Astrocyte (in vitro differentiated cells and primary cell): ENCODE results near the gene KIF3C. TPM values are rescaled to one million over a fixed set of nuclear protein-coding genes. Genes with fewer than 3 reads are reported as not detected.
A peak's percentile ranks its signal among the peaks of the same experiment; 100 is the strongest.

Source experiments
- DNase-seq: peaks from one replicate; pipeline ENCODE4 v3.0.0-alpha.2; 2010; ENCODE audit warnings: low read depth
- FAIRE-seq: peaks from 2 replicates; lab custom pipeline; 2011; peaks lifted over from hg19 to GRCh38; lab: Jason Lieb, UNC
- H2AFZ ChIP-seq: 2 replicates; pipeline ENCODE4 v1.6.0; 2012; ENCODE audit warnings: low read depth, low read length, inconsistent platforms
- H3K27ac ChIP-seq: 2 replicates; pipeline ENCODE4 v1.5.1; 2011; ENCODE audit warnings: low read depth, low read length, inconsistent platforms
- H3K27me3 ChIP-seq: 2 replicates; pipeline ENCODE4 v1.6.0; 2011; ENCODE audit warnings: low read length, inconsistent platforms; ENCODE audit not compliant: insufficient read depth
- H3K36me3 ChIP-seq: 2 replicates; pipeline ENCODE4 v1.5.1; 2011; ENCODE audit warnings: low read length, inconsistent platforms; ENCODE audit not compliant: insufficient read depth
- H3K4me1 ChIP-seq: 2 replicates; pipeline ENCODE4 v1.5.1; 2011; ENCODE audit warnings: low read length, inconsistent platforms; ENCODE audit not compliant: insufficient read depth
- H3K4me2 ChIP-seq: 2 replicates; pipeline ENCODE4 v1.6.0; 2012; ENCODE audit warnings: low read length, inconsistent platforms
- H3K4me3 ChIP-seq: 2 replicates; pipeline ENCODE4 v1.5.1; 2011; ENCODE audit warnings: low read depth, mild to moderate bottlenecking, low read length, inconsistent platforms; ENCODE audit not compliant: insufficient read depth
- H3K79me2 ChIP-seq: 2 replicates; pipeline ENCODE4 v1.6.0; 2012; ENCODE audit warnings: mild to moderate bottlenecking, low read length, inconsistent platforms; ENCODE audit not compliant: insufficient read depth
- H3K9ac ChIP-seq: 2 replicates; pipeline ENCODE4 v1.6.0; 2012; ENCODE audit warnings: mild to moderate bottlenecking, low read length, inconsistent platforms
- H3K9me3 ChIP-seq: 2 replicates; pipeline ENCODE4 v1.5.1; 2012; ENCODE audit warnings: low read depth, mild to moderate bottlenecking, low read length, inconsistent platforms; ENCODE audit not compliant: insufficient read depth
- H4K20me1 ChIP-seq: 2 replicates; pipeline ENCODE4 v1.6.0; 2012; ENCODE audit warnings: low read length, inconsistent platforms; ENCODE audit not compliant: insufficient read depth
- H3K27ac Mint-ChIP-seq: one replicate; pipeline ENCODE4 v1.8.0; 2021; ENCODE audit warnings: mild to moderate bottlenecking, mixed read lengths; ENCODE audit not compliant: unreplicated experiment
- H3K27me3 Mint-ChIP-seq: one replicate; pipeline ENCODE4 v1.8.0; 2021; ENCODE audit warnings: low read depth, mixed read lengths; ENCODE audit not compliant: unreplicated experiment
- H3K36me3 Mint-ChIP-seq: one replicate; pipeline ENCODE4 v1.8.0; 2021; ENCODE audit warnings: low read depth, mixed read lengths; ENCODE audit not compliant: unreplicated experiment
- H3K4me1 Mint-ChIP-seq: one replicate; pipeline ENCODE4 v1.8.0; 2021; ENCODE audit warnings: low read depth, mixed read lengths; ENCODE audit not compliant: unreplicated experiment
- H3K4me3 Mint-ChIP-seq: one replicate; pipeline ENCODE4 v1.8.0; 2021; ENCODE audit warnings: mild to moderate bottlenecking, moderate library complexity, mixed read lengths; ENCODE audit not compliant: unreplicated experiment
- H3K9me3 Mint-ChIP-seq: one replicate; pipeline ENCODE4 v1.8.0; 2021; ENCODE audit warnings: mild to moderate bottlenecking, mixed read lengths; ENCODE audit not compliant: unreplicated experiment
- CTCF ChIP-seq: IDR thresholded peaks from 2 replicates; pipeline ENCODE4 v1.5.1; 2011; ENCODE audit warnings: low read depth, mild to moderate bottlenecking, inconsistent platforms, low read length, moderate library complexity; ENCODE audit not compliant: insufficient read depth
- EZH2 ChIP-seq: IDR thresholded peaks from 2 replicates; pipeline ENCODE4 v1.6.1; 2012; ENCODE audit warnings: mild to moderate bottlenecking, low read length, inconsistent platforms; ENCODE audit not compliant: insufficient read depth
- total RNA-seq: library from RNA; stranded (reverse); gene quantifications from 2 replicates; pipeline ENCODE4 v1.2.1, GENCODE V29; 2021

Gene KIF3C
- total RNA-seq, 1 donor from 2014 or later = 38.7 TPM

GRCh38 chr2:26010943-26011342, 28.6 kb upstream of the KIF3C start:
- Histone ChIP-seq H2AFZ (no peak overlapping the region), H3K36me3 (no peaks in the 10 kb centered on the region), H3K27me3 (no peaks in the 10 kb centered on the region), H4K20me1 (no peaks in the 10 kb centered on the region), H3K9me3 (no peaks in the 10 kb centered on the region), H3K27ac (no peak overlapping the region), H3K4me2 (no peak overlapping the region), H3K4me3 (no peak overlapping the region), H3K4me1 (peaks cover 22% of the 10 kb centered on the region), H3K9ac (no peak overlapping the region), H3K79me2 (no peaks in the 10 kb centered on the region)
- no peak for FAIRE-seq
- H3K27ac Mint-ChIP-seq = no peak overlapping the region
- H3K4me3 Mint-ChIP-seq = no peak overlapping the region
- H3K4me1 Mint-ChIP-seq = peaks cover 24% of the 10 kb centered on the region
- DNase-seq = no peak
- no peak for TF ChIP-seq EZH2
- TF ChIP-seq CTCF = no peak
- no peaks in the 10 kb centered on the region for H3K36me3 Mint-ChIP-seq
- no peaks in the 10 kb centered on the region for H3K27me3 Mint-ChIP-seq
- peaks cover 2% of the 10 kb centered on the region for H3K9me3 Mint-ChIP-seq

- FAIRE-seq (no peak), DNase-seq (no peak)
- H3K4me1 Mint-ChIP-seq = peaks cover 18% of the 10 kb centered on the region
- H3K4me2 ChIP-seq = no peak overlapping the region
- no peak overlapping the region for H3K27ac ChIP-seq
- no peak overlapping the region for H3K4me3 ChIP-seq
- peak overlapping the region; percentile 28 for H3K4me3 Mint-ChIP-seq
- H3K27ac Mint-ChIP-seq = no peak overlapping the region
- H3K36me3 ChIP-seq = no peaks in the 10 kb centered on the region
- H2AFZ ChIP-seq = no peak overlapping the region
- peaks cover 22% of the 10 kb centered on the region for H3K4me1 ChIP-seq
- H3K79me2 ChIP-seq = no peaks in the 10 kb centered on the region
- no peaks in the 10 kb centered on the region for H3K36me3 Mint-ChIP-seq
- TF ChIP-seq EZH2 (no peak), CTCF (no peak)
- H3K27me3 Mint-ChIP-seq = no peaks in the 10 kb centered on the region
- H3K9me3 Mint-ChIP-seq = peaks cover 2% of the 10 kb centered on the region
- H3K9ac ChIP-seq = no peak overlapping the region
- H4K20me1 ChIP-seq = no peaks in the 10 kb centered on the region
- no peaks in the 10 kb centered on the region for H3K27me3 ChIP-seq
- no peaks in the 10 kb centered on the region for H3K9me3 ChIP-seq
Observed at GRCh38 chr2:26009567-26009963, 27.3 kb upstream of the KIF3C start.

- H3K27ac ChIP-seq = no peak overlapping the region
- no peaks in the 10 kb centered on the region for H4K20me1 ChIP-seq
- Mint-ChIP-seq H3K36me3 (no peaks in the 10 kb centered on the region), H3K9me3 (peaks cover 2% of the 10 kb centered on the region), H3K4me3 (peak overlapping the region; percentile 28), H3K27me3 (no peaks in the 10 kb centered on the region), H3K27ac (peak overlapping the region; percentile 66), H3K4me1 (peaks cover 18% of the 10 kb centered on the region)
- no peaks in the 10 kb centered on the region for H3K9me3 ChIP-seq
- no peaks in the 10 kb centered on the region for H3K36me3 ChIP-seq
- H3K4me3 ChIP-seq = no peak overlapping the region
- peak; percentile 32 for DNase-seq
- peak overlapping the region; percentile 56 for H2AFZ ChIP-seq
- peaks cover 22% of the 10 kb centered on the region for H3K4me1 ChIP-seq
- H3K79me2 ChIP-seq = no peaks in the 10 kb centered on the region
- H3K27me3 ChIP-seq = no peaks in the 10 kb centered on the region
- FAIRE-seq = no peak
- H3K9ac ChIP-seq = no peak overlapping the region
- TF ChIP-seq CTCF (no peak), EZH2 (no peak)
- H3K4me2 ChIP-seq = peak overlapping the region; percentile 14
Observed at GRCh38 chr2:26008851-26009566, 26.7 kb upstream of the KIF3C start.
